CD4-positive, alpha-beta T cell treated with Interleukin-4 for 4 hours (primary cell): ENCODE data around the gene THNSL1.

Experiments
- DNase-seq: peaks from one replicate; pipeline ENCODE4 v3.0.0-alpha.2; 2020

Gene THNSL1

DNA sequence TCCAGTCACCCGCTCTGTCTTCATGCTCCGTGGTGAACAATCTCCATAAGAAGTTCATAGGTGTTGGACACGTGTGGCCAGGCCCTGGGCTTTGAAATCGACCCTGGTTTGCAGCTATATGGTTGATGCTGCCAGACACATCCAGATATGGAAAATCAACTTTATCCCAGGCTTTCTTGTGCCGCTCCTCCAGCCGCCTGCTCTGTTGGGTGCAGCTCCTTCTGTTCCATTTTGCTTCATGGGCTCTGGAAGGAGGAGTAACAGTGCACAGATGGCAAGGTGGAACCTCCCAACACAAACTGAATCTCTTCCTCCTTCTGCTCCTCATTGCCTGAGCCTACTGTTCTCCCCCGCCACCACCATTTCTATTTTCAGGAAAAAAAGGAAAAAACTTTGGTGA lies 44.7 kb downstream of the THNSL1 start:
- DNase-seq, result no peak

DNA sequence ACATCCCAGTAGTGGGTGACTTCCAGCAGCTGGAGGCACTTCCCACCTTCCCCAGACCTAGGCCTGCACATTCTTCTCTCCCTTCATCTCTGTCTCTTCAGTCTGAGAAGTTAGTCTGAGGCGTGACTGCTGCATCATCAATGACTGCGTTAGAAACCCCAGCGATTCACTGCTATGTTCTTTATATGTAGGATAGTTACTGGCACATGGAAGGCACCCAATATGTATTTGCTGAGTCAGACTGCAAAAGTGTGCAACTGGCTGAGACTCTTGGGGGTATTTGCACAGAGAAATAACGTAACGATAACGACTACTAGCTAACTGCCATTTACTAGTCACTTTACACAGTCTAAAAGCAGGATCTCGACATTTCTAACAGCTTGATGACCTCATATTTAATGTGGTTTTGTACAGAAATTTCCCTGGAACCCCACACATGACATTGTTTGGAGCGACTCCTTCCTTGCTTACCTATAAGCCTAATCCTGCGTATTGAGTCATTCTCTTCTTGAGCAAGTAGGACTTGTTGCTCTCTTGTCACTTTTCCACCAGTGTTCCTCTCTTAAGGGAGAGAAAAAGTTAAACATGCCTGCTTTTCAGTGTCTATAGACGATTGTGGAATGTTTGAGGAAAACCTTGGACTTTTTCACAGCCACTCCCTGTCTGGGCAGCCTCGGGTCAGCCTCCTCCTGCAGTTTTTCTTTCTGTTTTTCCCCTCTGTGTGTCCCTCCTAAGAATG lies 45.5 kb downstream of the THNSL1 start:
- DNase-seq, result no peak

DNA sequence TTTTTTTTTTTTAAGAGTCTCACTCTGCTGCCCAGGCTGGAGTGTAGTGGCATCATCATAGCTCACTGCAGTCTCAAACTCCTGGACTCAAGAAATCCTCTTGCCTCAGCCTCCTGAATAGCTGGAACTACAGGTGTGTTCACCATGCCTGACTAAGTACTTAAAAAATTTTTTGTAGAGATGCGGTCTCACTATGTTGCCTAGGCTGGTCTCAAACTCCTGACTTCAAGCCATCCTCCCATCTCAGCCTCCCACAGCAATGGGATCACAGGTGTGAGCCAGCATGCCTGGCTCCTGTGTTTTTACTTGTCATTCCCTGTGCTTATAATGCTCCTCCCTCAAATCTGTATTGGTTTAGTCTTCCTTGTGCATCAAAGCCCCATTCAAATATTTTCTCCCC lies 46.7 kb downstream of the THNSL1 start:
- DNase-seq, result no peak

DNA sequence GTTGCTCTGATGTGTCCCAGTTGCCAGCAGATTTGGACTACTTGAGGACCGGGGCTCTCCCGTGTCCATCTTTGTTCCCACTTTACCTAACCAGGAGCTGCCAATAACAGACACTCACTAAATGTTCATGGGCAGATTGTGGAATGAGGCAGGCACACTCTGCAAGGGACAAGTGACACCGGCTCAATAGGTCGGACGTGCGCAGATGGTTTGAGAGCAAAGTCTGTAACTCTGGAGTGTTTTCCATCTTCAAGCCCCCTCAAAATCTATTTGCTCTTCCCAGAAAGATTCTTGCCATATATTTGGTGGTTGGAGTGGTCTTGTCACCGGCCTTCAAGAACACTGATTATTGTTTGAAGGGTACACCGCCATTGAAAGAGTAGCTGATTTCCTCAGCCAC lies 47.2 kb downstream of the THNSL1 start:
- no peak for DNase-seq

DNA sequence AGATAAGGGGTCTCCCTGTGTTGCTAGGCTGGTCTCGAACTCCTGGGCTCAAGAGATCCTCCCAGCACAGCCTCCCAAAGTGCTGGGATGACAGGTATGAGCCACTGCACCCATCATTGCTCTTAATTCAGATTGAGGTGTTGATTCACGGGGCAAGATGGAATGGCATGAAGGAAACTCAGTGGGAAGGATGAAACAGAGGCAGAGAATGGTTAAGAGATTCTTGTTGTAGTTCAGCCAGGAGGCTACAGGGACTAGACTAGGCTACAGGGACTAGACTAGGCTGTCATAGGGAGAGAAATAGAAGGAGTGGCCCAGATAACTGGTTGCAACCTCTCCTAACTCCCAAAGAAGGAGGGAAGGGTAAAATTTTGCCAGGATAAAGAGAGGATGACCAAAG lies 48.0 kb downstream of the THNSL1 start:
- DNase-seq, result no peak

DNA sequence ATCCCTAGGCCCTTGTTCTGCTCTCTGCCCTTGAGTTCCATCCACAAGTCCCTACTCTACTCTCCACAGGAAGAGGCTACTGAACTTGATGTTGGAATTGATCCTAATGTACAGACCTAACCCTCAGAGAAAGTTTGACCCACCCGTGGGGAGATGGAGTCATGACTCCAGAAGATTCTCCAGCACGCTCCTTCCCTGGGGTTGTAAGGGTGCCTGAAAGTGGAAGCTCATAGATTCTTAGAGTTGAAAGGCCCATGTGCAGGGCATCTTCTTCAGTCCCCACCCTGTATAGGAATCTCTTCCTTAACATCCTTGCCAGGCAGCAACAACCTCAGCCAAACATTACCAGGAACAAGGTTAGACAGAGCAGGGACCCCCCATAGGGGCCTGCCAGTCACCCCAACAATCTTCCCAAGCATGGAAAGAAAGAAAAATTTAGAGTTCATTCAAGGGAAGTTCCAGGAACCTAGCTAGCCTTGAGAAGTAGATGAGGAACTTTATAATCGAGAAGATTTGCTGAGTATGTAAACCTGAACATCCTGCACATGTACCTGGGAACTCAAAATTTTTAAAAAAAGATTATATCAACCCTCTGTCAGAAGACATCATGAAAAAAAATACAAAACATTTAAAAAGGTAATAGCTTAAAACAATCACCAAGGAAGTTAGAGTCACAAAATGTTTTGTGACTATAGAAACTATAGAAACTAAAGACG lies 49.5 kb downstream of the THNSL1 start:
- no peak for DNase-seq

DNA sequence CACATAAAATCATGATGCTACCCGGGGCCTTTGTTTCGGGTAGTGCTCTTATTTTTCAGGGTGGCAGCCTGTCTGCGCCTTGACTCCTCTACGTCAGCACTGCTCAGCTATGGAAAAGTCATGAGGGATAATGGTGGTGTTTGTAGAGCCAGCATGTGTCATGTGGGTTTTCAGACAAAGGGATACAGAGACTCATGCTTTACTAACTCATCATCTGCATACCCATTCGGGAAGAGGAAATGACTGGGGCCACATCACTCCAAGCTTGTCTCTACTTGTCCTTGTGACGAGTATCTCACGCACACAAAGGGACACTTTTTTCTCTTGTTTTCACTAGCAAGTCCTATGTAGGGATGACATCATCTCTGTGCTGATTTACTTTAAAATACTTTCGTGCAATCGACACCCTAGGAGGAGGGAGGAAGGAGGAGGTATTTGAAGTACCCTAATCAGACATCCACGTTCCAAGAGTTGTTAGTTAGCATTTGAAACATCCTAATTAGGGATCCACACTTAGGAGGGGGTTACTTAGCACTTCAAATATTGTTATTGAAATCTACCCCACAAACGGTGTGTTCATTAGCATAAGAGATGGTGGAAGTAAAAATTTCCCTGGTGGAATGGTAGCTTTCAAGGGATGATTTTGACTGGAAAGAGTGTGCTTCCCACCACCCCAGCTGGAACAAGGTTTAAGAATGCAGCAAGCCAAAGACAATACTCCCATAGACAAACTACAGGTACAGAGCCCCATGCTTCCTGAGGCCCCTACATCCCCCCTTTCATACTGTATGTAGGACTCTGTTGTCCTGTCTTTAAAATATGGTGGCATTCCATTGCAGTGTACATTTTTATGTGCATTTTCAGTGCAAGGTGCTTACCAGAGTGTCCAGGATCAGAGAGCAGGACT lies 52.0 kb downstream of the THNSL1 start:
- no peak for DNase-seq

DNA sequence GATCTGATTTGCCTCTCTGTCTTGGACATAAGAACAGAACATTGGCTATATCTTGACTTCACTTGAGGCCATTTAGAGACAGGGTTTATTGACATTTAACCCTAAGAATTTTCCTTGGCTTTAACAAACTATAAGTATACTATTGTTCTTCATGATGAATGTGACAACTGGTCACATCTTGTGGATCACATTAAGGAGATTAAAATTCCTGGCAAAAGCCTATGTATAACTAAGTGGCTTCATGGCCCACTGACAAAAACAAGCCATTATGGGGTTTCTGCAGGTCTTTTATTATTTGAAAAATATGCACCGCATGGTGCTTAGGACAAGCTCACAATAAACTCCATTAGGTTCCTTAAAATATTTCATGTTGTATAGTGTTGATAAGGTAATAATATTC lies 54.8 kb downstream of the THNSL1 start:
- no peak for DNase-seq

DNA sequence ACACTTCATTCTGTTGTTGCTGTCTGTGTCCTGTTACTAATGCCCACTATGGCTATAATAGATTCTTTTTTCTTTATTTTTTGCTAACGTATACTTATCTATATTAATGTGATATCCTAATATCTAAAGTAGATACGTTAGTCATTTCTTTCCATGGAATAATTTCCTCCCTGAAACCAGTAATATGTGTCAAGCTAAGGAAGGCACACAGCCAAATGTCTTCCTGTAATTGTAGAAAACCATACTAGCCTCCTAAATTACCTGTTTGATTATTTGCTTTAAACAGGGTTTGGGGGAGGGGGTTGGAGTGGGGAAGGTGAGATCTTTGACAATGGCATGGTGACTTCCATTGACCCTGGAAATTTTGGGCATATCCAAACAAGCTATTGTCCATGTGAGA lies 56.4 kb downstream of the THNSL1 start:
- DNase-seq, result no peak

DNA sequence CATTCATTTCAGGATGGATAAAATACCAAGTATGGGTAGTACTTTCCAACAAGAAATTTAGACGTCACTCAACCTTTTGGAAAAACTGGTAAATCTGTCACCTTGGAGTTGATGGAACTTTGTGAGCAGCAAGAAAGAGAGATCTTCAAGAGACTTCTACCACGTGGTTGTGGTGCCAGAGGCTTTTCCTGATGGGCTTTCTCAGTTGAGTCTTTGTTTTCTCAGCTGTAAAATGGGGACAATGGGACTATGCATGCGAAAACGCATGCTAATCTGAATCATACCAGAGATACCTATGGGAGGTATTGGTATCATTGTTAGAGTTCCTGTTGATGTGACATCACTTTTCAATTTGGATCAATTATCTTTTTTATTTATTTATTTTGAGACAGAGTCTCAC lies 59.4 kb downstream of the THNSL1 start:
- DNase-seq, result no peak
